ENCODE results near the gene CRIP2. TPM values are rescaled to one million over a fixed set of nuclear protein-coding genes. Genes with fewer than 3 reads are reported as not detected.

The CRIP2 gene
- total RNA-seq, 4 donors from 2014 or later = 44.2 to 118 (median 80.7) TPM

GRCh38 chr14:105496831-105497591, 22.4 kb downstream of the CRIP2 start:
- WGBS, 2 donors = 94 to 95% methylated on average over 13 to 18 of the region's 32 CpGs
- TF ChIP-seq, protein P1, sequence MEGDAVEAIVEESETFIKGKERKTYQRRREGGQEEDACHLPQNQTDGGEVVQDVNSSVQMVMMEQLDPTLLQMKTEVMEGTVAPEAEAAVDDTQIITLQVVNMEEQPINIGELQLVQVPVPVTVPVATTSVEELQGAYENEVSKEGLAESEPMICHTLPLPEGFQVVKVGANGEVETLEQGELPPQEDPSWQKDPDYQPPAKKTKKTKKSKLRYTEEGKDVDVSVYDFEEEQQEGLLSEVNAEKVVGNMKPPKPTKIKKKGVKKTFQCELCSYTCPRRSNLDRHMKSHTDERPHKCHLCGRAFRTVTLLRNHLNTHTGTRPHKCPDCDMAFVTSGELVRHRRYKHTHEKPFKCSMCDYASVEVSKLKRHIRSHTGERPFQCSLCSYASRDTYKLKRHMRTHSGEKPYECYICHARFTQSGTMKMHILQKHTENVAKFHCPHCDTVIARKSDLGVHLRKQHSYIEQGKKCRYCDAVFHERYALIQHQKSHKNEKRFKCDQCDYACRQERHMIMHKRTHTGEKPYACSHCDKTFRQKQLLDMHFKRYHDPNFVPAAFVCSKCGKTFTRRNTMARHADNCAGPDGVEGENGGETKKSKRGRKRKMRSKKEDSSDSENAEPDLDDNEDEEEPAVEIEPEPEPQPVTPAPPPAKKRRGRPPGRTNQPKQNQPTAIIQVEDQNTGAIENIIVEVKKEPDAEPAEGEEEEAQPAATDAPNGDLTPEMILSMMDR (IDR thresholded peaks at IDR 0.05) = no peak
- TF ChIP-seq POLR2A (IDR thresholded peaks at IDR 0.05) = no peak
- intact Hi-C loops (cut with DNase I) = no loop called here
- H3K27me3 ChIP-seq = no peaks in the 10 kb centered on the region
- H3K36me3 ChIP-seq = peaks cover 0 to 12% (median 0%) of the 10 kb centered on the region in 3 donors
- H3K27ac ChIP-seq = no peak overlapping the region
- no peaks in the 10 kb centered on the region for H3K9me3 ChIP-seq
- DNase-seq = no peak
- peaks cover 0 to 29% (median 0%) of the 10 kb centered on the region in 3 donors for H3K4me1 ChIP-seq
- no peak overlapping the region for H3K4me3 ChIP-seq

DNA sequence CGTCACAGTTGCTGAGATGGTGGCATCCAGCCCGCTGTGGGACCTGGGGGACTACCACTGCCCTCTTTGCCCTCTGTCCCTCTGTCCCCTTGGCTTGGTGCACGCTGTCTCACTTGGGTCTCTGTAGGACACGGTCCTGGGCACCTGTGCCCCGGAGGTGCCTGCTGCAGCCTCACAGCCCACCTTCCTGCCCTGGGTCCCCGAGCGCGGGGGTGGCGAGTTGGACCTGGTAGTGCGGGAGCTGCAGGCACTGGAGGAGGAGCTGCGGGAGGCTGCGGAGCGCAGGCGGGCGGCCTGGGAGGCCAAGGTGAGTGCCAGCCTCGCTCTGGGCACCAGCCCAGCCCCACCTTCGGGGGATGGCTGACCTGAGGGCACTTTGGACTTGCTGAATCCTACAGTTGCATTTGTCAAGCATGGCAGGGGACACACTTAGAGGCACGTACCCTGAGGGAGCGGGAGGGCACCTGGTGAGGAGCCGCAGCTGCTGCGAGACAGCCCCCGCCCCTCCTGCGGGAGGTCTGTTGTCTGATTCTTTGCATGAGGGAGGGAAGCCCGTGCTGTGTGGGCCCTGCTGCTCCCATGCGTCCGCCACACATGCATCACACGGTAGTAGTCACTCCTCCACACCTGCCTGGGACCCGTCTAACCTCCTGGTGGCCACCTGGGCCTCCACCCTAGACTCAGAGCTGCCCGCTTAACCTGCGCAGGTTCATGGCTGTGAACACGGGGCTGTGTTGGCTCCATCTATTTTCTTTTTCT, 23.2 kb downstream of the CRIP2 start:
- Histone ChIP-seq H3K4me3 (no peak overlapping the region), H3K4me1 (peaks cover 0 to 22% (median 0%) of the 10 kb centered on the region in 3 donors), H3K9me3 (no peaks in the 10 kb centered on the region), H3K27ac (no peak overlapping the region), H3K27me3 (no peaks in the 10 kb centered on the region), H3K36me3 (peaks cover 0 to 12% (median 0%) of the 10 kb centered on the region in 3 donors)
- DNase-seq = no peak
- no peak for TF ChIP-seq POLR2A (IDR thresholded peaks at IDR 0.05)
- TF ChIP-seq, protein P1 (IDR thresholded peaks at IDR 0.05) = no peak
- WGBS, 2 donors = 78 to 86% methylated on average over 7 to 10 of the region's 31 CpGs
- intact Hi-C loops (cut with DNase I) = no loop called here

DNA sequence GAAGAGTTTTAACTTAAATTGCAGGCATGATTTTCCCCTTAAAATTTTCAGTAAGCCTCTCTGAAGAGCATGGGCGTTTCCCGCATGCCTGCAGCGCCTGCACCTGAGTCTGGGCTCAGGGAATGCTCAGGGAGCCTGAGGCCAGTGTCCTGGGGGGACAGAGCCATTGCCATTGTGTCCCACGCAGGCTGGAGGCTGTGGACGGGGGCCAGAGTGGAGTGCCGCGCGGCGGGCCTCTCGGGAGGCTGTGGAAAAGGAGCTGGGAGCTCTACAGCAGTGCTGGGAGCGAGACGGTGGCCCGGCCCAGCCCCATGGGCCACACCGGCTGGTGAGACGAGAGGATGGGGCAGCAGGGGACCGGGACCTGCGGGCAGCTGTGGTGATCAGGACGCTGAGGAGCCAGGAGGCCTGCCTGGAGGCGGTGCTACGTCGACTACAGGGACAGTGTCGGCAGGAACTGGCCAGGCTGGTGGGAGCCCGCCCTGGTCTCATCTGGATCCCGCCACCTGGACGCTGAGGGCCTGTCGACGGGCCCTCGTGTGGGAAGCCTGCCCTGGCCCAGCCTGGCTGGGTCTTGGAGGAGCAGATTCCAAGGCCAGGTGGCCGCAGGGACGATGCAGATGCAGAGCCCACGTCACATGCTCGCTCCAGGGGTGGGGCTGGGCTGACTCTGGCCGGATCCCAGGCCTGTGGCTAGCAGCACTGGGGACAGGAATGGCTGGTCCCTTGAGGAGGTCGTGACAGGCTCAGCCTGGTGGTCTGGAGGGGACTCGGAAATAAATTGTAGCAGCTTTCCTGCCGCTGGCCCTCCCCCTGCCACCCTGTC, 24.0 kb downstream of the CRIP2 start:
- peaks cover 0 to 22% (median 0%) of the 10 kb centered on the region in 3 donors for H3K4me1 ChIP-seq
- H3K36me3 ChIP-seq = peaks cover 0 to 12% (median 0%) of the 10 kb centered on the region in 3 donors
- TF ChIP-seq POLR2A (IDR thresholded peaks at IDR 0.05) = no peak
- TF ChIP-seq, protein P1 (IDR thresholded peaks at IDR 0.05) = no peak
- H3K9me3 ChIP-seq = no peaks in the 10 kb centered on the region
- no peaks in the 10 kb centered on the region for H3K27me3 ChIP-seq
- H3K27ac ChIP-seq = peak overlapping the region in 1 of 4 donors; percentile 14
- no peak overlapping the region for H3K4me3 ChIP-seq
- intact Hi-C loops (cut with DNase I) = no loop called here
- DNase-seq = no peak
- 87 to 96% methylated on average over 14 of the region's 36 CpGs for WGBS, 2 donors

GRCh38 chr14:105499256-105500035, 24.8 kb downstream of the CRIP2 start:
- no peak for DNase-seq
- H3K4me3 ChIP-seq = no peak overlapping the region
- intact Hi-C loops (cut with DNase I) = no loop called here

More at GRCh38 chr14:105499256-105500035, 24.8 kb downstream of the CRIP2 start:
- WGBS, 2 donors = 45 to 73% methylated on average over 10 to 11 of the region's 27 CpGs
- Histone ChIP-seq H3K36me3 (peaks cover 0 to 12% (median 0%) of the 10 kb centered on the region in 3 donors), H3K27me3 (no peaks in the 10 kb centered on the region), H3K27ac (peak overlapping the region in 1 of 4 donors; percentile 14), H3K9me3 (no peaks in the 10 kb centered on the region), H3K4me1 (peaks cover 0 to 22% (median 0%) of the 10 kb centered on the region in 3 donors)
- no peak for TF ChIP-seq POLR2A (IDR thresholded peaks at IDR 0.05)
- TF ChIP-seq, protein P1 (IDR thresholded peaks at IDR 0.05) = no peak
